HG02870 (cell line): Measurements from ENCODE around the gene CCDC13.

Experiments used
- ATAC-seq: cut with Tn5 transposase; IDR thresholded peaks from one replicate; pipeline ENCODE4 v1.9.1; 2021; ENCODE audit warnings: mild to moderate bottlenecking, moderate library complexity; ENCODE audit not compliant: unreplicated experiment

CCDC13 gene

DNA sequence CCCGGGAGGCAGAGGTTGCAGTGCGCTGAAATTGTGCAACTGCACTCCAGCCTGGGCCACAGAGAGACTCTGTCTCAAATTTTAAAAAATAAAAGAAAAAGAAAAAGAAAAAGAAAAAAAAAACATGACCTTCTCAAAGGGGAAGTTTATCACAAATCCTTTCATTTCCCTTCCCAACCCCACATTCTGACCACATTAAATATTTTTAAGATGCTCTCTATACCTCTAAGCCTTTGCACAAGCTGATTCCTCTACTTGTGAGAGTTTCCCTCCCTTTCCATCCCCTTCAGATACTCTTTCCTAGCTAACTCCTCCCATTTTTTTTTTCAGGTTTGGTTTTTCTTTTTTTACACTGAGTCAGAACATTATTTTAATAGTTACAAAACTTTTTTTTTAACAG is 27.2 kb upstream of the CCDC13 start:
- no peak for ATAC-seq

GRCh38 chr3:42799376-42799775 is 26.3 kb upstream of the CCDC13 start:
- ATAC-seq, result no peak

DNA sequence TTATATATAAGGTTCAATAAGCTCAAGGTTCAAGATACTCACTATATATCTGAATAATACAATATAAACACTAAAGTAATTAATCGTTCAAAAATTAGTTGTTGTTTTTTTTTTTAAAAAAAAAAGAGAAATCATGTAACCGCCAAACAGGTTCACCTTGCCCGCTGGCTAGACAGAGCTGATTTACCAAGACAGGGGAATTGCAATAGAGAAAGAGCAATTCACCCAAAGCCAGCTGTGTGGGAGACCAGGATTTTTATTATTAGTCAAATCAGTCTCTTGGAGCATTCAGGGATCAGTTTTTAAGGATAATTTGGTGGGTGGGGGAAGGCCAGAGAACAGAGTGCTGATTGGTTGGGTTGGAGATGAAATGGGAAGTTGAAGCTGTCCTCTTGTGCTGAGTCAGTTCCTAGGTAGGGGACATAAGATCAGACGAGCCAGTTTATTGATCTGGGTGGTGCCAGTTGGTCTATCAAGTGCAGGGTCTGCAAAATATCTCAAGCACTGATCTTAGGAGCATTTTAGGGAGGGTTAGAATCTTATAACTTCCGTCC is 23.4 kb upstream of the CCDC13 start:
- no peak for ATAC-seq

DNA sequence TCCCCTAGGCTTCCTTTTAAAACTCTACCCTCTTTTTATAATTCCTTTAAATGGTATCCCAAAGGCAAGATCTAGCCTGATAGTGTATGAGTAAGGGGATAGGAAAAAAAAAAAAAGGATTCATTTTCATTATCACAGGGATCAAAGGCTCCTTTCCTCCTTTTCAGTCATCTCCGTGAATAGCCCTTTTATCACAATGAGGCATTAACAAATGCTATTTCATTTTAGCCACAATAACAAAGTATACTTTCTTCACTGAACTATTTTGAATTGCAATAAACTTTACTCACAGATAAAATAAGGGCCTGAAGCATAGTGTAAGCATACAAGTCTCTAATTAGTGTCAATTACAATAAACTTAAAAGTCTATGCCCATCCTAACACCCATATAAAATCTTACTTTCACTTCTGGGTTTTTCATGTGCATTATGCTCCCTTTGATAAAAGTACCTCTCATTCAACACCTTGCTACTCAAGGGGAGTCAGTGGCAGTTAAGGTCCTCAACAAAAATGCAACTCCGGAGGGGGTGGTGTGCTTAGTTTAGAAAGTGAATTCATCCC is 22.6 kb upstream of the CCDC13 start:
- no peak for ATAC-seq

DNA sequence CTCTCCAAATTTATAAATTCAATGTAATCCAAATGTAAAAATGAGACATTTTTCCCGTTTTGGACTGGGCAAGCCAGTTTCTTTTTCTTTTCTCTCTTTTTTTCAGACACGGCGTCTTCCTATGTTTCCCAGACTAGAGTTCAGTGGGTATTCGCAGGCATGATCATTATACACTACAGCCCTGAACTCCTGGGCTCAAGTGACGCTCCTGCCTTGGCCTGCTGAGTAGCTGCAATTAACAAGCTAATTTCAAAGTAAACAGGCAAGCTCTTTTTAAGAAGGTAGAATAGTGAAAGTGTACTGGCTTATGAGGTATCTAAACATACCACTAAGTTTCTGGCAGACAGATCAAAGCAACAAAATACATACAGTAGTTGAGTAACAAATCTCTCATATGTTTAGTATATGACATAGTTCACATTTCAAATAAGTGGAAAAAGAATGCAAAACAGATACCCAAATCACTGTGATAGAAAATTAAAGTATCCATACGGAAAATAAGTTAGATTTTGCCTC is 17.7 kb upstream of the CCDC13 start:
- no peak for ATAC-seq

DNA sequence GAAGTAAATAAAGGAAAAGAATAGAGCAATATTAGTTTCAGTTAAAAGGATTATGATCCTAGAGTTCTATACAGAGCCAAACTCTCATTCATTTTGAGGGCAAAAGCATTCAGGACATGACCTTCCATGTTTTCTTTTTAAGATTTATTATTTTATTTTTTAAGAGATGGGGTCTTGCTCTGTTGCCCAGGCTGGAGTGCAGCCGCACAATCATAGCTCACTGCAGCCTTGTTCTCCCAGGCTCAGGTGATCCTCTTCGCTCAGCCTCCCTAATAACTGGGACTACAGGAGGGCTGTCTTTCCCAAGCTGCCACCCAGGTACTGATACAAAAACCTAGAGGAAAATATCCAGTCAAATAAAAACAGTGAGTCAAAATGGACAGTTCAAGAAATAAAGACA is 13.6 kb upstream of the CCDC13 start:
- ATAC-seq, result no peak

DNA sequence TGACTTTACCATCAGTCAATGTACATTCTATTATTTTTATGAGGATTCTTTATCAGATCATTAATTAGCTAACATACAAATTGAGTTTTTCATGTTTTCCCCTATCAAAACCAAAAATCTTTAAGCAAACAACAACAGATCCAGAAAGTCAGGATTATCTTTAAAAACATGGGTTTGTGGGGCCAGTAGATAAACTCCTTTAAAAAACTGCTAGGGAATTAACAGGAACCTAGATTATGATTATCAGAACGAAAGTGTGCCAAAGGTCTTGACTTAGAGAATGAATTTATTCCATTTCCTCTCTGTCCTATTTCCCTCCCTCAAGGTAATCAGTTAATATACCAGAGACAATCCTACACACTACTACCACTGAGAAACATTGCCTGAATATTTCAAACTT is 13.2 kb upstream of the CCDC13 start:
- ATAC-seq, result no peak

DNA sequence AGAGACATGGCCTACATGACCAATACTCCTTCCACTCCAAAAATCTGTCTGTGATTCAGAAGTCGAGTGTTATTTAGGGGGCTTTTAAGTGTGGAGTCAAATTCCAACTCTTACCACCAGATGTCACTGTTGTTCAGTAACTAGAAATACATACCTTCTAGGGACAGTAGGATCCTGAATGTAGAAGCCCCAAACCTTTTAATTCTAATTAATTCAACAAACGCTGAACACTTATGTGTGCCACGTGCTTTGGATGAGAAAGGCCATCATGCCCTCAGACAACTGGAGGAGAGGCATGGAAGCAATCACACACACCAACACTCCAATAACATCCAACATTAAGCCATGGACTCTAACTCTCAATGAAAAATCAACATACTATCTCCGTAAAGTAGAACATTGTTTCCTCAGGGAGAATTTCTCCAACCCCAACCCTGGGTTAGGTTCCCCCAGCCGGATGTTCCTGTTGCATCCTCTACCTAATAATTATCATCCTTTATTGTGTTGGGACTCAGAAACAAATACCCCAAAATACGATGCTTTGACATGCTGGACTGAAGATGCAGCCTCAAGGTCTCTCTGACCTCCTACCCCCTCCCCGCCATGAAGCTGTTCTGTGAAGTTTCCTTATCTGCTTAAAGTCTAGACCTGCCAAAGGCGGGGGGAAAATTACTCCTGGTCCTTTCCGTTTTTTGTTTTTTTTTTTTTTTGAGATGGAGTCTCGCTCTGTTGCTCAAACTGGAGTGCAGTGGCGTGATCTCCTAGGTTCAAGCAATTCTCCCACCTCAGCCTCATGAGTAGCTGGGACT is 8.0 kb upstream of the CCDC13 start:
- ATAC-seq, result no peak

- ATAC-seq, result no peak
Observed at GRCh38 chr3:42780398-42780797, 7.3 kb upstream of the CCDC13 start.

DNA sequence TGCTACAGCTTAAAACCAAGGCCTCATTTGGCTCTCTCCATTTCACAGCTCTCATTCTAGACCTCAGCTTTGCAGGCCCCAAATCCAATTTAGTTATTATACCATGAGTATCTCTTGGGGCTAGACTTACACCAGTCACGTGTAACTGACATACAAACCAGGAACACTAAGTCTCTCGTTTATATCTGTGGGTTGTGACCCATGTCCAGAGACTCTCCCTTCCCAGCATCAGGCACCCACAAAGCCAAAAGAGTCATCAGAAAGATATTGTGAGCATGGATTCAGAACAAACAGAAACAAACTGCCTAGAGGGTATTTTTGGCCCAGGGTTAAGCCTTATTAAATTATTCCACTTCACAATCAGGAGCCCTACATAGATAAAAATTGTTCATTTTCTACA is 5.6 kb upstream of the CCDC13 start:
- no peak for ATAC-seq

GRCh38 chr3:42773409-42773751 is 327 bp upstream of the CCDC13 start:
- peak; percentile 6 for ATAC-seq

- no peak for ATAC-seq
Observed at GRCh38 chr3:42771271-42771670, 1.8 kb downstream of the CCDC13 start.

DNA sequence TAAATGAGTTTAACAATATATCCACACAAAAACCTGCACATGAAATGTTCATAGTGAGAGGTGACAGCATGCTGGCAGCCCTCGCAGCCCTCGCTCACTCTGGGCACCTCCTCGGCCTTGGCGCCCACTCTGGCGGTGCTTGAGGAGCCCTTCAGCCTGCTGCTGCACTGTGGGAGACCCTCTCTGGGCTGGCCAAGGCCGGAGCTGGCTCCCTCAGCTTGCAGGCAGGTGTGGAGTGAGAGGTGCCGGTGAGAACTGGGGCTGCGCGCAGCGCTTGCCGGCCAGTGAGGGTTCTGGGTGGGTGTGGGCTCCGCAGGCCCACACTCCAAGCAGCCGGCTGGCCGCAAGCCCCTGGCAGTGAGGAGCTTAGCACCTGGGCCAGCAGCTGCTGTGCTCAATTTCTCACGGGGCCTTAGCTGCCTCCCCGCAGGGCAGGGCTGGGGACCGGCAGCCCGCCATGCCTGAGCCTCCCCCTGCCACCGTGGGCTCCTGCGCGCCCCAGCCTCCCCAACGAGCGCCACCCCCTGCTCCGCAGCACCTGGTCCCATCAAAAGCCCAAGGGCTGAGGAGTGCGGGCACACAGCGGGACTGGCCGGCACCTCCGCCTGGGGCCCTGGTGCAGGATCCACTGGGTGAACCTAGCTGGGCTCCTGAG is 3.4 kb downstream of the CCDC13 start:
- no peak for ATAC-seq

DNA sequence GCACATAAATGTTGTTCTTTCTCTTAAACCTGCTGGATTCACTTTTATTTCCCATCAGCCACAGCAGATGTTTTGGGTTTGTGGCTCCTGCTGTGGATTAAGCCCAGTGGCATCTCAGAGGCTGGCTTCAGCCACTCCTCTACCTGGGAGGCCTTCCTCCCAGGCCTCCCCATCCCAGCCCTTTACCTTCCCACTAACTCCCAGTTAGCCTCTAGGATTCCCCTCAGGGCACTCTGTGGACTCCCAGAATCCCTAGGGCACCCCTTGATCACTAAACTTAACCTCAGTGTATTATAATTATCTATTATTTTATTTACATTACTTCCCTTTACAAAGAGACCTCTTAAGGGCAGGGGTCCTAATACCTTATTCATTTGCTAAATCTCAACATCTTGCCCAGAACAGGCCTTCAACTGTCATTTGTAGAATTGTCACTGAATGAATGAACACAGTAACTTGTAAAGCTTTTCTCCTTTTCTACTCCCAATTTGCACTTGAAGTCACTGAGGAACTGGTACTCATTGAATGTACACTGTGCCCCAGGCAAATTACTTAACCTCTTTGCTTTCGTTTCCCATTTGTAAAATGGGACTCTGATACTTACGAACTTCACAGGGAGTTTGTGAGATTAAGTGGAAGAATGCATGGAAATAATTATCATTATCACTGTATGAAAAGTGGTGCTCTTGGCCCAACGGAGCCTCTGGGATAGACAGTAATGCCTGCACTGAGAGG is 8.3 kb downstream of the CCDC13 start:
- ATAC-seq, result no peak

DNA sequence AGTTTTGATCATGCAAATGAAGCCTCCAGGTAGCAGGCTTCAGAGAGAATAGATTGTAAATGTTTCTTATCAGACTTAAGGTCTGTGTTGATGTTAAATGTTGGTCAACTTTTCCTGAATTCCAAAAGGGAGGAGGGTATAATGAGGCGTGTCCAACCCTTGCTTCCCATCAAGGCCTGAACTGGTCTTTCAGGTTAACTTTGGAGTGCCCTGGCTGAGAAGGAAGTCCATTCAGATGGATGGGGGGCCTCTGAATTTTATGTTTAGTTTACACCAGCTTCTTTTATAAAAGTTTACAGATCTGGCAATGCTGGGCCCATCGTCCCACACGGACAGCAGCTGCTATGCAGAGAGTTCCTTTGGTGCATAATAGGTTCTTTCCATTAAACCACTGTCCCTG is 8.9 kb downstream of the CCDC13 start:
- no peak for ATAC-seq

GRCh38 chr3:42763021-42763420 is 10.0 kb downstream of the CCDC13 start:
- ATAC-seq, result no peak

GRCh38 chr3:42762046-42762724 is 10.9 kb downstream of the CCDC13 start:
- no peak for ATAC-seq

DNA sequence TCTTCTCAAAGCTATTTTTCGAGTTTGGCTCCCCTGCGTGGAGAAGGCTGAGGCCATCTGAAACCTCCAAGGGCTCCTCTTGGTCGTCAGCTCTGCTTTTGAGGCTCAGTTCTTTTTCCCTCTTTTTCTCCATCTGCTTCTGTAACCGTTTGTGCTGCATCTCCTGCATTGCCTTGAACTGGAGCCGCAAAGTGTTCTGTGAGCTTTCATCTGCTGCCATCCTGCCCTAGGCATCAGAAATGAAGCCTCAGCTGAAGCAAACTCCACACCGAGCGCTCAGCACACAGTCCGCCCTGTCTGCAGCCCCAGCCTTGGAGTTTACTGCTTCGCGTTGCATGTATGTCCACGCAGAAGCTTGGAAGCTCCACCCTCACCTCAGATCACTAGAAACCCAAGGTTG is 14.9 kb downstream of the CCDC13 start:
- no peak for ATAC-seq

DNA sequence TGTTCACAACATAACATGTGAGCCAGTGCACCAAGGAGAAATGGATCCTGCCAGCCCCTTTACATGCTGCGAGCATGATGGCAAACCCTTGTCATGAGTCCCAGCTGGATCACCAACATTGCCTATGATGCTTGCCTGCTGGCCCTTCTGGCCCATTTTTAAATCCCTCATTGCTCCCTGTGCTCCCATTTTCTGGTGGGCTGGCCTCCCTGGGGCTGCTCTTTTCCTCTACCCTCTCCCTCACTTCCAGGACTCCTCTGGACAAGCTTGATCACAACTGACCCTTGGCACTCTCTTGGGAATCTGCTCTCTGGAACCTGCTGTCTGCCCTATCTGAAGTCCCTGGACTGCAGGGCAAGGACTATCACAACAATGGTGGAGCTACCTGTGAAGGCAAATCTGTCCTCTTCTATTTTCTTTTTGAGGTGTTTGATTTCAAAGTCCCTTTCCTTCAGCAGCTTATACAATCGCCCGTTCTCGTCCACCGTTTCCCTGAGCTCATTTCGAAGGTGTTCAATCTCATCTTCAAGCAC is 16.3 kb downstream of the CCDC13 start:
- ATAC-seq, result no peak
